IPS DF 4.7 (cell line): ENCODE measurements around the gene MLXIP.
"Not testable (repeated sequence)": the region's sequence is repeated elsewhere in the genome, so short reads cannot be mapped to it uniquely, and the experiment has no call there.

ENCODE experiments used
- DNase-seq: peaks from one replicate; pipeline ENCODE4 v3.0.0-alpha.2; 2013; ENCODE audit warnings: low spot score; ENCODE audit errors: extremely low read depth

Gene MLXIP

DNA sequence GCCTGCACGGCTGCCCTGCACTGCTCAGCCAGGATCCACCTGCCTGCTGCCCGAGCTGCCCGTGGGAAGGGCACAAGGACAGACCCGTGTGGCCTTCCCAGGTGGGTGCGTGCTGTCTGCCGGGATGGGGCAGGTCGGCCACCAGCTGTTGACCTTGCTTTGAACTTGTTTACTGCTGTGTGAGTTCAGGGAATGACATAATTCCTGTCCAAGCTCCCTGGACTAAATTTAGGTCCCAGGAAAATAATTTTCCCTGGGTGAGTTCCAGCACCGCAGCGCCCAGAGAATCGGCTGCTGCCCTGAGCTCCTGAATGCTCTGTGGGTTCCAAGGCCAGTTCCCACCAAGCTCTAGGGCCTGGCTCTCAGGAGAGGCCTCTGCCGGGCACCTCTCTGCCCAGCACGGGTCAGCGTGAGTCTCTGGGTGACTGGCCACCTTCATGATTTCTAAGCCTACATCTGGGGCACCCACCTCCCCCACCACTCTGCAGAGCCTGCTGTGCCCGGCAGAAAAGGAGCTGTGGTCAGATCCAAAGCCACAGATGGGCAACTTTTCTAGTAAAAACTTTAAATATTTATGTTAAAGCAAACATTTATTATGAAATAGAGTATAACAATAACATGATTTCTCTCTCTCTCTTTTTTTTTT lies 27.2 kb upstream of the MLXIP start:
- DNase-seq: no peak

DNA sequence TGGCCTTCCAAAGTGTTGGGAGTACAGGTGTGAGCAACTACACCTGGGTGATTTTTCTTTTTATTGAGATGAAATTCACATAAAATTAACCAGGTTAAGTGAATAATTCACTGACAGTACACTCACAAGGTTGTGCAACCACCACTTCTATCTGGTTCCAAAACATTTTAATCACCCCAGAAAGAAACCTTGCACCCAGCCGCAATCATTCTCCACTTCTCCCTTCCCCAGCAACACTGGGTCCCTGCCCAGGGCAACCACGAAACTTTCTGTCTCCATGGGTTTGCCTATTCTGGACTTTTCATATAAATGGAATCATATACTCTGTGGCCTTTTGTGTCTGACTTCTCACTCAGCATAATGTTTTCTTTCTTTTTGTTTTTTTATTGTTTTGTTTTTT lies 26.3 kb upstream of the MLXIP start:
- DNase-seq: no peak

DNA sequence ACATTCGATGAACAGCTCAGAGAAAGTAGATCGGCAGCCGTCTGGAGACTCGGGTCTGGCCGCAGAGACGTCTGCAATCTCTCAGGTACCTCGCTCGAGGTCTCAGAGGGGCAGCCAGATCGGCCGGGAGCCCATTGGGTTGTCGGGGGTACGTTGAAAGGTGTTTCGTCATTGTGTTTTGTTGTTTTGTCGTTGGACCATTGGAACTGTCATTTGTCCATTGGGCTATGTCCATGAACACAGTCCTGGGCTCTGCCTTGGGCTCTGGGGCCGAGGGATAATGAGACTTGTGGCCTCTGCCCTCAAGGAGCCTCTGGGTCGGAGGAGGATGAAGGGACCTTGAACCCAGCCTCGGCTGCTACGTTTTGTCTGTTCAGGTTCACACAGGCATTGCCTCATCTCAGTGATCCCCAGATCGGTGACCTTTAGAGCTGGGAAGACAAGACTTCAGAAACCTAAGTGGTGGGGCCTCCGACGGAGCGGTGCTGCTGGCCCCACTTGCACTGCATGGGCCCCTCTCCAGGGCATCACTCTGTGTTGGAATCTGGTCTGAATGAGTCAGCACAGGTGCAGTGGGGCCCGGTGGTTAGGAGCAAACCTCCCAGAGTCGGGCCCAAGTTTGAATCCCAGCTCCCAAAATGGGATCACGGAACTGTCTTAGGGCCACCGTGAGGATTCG lies 23.6 kb upstream of the MLXIP start:
- no peak for DNase-seq

DNA sequence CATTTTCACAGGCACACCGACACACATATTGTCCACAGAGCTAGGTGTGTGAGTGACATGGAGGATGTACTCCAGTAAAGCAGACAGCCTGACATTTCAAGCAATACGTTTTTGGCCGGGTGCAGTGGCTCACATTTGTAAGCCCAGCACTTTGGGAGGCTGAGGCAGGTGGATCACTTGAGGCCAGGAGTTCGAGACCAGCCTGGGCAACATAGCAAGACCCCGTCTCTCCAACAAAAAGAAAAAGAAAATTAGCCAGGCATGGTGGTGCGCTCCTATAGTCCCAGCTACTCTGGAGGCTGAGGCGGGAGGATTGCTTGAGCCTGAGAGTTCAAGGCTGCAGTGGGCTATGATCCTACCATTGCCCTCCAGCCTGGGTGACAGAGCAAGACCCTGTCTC lies 22.1 kb upstream of the MLXIP start:
- not testable (repeated sequence) for DNase-seq

DNA sequence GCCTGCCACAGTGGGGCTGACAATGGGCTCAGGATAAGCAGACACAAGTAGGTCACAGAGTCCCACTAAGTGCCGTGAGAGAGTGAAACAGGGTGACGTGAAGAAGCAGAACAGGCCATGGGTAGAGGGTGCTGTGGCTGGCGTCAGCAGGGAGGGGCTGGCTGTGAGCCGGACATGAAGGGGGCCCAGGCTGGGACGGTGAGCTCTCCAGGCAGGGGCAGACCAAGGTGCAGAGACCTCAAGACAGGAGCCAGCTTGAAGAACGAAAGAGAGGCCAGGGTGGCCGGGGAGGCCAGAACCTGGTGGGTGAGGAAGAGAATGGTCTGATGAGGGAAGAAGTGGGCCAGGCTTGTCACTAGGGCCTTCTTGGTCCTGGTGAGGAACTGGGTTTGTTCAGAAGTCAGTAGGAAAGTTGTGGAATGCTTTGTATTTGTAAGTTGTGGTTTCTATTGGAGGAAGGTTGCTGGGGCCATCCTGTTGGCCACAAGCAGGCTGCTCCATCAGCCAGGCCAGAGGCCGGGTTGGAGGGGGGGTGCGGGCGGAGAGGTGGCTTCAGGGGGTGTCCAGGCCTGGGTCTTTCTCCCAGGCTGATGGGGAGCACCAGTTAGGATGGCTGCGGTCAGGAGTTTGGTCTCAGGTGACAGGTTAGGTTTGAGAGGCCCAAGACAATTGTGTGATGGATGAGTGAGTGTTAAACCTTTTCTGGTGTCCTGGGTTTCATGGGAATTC lies 21.4 kb upstream of the MLXIP start:
- DNase-seq: no peak

DNA sequence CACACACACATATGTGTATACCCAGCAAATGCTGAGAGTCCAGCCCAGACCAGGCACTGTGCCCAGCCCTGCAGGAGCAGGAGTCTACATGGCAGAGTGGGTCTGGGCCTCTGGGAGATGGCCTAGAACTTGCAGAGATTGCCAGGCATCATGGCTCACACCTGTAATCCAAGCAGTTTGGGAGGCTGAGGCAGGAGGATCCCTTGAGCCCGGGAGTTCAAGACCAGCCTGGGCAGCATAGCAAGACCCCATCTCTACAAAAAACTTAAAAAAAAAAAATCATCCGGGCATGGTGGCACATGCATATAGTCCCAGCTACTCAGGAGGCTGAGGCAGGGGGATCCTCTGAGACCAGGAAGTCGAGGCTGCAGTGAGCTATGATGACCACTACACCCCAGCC lies 20.8 kb upstream of the MLXIP start:
- DNase-seq: no peak

DNA sequence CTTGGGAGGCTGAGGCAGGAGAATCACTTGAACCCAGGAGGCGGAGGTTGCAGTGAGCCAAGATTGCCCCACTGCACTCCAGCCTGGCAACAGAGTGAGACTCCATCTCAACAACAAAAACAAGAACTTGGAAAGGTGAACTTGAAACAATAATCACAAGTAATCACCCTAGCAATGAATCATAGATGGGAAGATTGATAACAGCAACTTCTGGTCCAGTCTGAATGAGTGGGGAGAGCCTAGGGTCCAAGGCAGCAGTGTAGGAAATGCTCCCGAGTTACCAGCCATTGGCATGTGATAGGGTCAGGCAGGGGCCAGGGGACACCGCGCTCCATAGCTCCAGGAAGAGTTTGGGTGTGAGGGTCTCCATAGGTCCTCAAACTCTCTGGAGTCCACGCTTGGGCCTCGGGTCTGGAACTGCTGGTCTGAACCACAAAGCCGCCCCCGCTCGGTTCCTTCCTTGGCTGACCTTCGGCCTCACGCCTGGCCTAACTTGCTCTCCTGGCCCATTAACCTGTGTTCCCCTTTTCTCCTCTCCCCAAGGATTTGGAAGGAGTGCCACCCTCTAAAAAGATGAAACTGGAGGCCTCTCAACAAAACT lies 19.9 kb upstream of the MLXIP start:
- no peak for DNase-seq

DNA sequence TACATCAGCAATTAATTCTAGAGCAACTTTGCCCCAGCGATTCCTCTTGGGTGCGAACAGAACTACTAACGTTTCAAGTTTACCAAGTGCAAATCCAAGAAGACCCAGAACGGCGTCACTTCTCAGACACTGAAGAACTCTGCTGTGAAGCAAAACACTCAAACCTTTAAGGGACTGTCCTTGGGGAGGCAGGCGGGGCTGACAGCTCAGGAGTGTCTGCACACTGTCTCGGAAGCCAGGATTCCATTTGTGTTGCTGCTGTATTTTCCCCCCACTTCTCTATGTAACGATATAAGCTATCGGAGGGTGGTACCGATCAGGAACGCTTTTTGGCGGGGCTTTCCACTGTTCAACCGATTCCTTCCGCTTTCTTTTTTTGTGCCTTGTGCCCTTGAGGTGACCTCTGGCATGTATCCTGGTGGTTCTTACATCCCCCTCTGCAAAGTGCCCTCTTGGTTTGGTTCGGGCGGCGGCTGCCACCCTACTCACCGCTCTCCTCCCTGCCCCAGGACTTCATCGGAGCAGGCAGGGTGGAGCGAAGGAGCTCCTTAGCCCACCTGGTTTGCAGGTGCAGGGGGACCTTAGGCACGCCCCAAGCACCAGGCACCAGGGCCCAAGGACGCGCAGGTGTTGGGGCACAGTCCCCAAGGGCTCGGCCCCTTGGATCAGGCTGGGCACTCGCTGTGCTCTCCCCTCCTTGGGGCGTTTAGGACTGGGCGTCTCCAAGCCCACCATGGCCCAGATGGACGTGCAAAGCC lies 19.2 kb upstream of the MLXIP start:
- no peak for DNase-seq

DNA sequence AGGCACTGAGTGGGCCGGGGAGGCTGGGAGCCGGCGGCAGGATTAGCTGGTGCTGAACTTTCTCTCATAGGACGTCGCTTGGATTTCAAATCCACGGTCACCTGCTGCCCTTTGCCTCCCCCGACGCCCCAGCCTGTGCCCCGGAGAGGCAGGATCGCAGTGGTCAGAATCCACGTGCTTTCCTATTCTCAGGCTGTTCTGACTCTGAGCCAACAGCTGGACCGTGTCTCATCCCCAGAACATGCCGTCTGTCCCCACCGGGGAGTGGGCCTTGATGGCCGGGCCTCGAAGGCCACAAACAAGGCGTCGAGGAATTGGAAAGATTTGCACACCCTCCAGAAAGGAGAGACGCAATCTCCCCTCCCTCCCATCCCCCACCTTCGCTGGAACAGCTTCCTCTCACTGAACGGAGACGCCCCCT lies 18.5 kb upstream of the MLXIP start:
- DNase-seq: no peak

DNA sequence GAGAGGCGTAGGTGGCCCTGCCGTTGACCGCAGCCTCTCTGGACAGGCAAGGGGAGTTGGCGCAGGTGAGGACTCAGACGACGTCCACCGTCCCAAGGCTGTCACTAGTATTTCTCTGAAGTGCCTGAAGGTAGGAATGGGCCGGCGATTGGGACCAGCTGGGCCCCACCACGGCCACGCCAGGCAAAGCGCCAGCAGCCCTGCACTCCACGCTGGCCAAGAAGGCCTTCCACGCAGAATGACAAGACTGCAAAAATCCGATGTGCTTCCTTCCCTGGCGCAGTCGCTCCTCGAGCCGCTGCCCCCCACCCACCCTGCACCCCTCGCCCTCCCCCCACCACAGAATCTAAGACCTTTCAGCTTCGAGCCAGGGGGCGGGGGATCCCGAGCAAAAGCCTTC lies 17.3 kb upstream of the MLXIP start:
- DNase-seq: no peak

DNA sequence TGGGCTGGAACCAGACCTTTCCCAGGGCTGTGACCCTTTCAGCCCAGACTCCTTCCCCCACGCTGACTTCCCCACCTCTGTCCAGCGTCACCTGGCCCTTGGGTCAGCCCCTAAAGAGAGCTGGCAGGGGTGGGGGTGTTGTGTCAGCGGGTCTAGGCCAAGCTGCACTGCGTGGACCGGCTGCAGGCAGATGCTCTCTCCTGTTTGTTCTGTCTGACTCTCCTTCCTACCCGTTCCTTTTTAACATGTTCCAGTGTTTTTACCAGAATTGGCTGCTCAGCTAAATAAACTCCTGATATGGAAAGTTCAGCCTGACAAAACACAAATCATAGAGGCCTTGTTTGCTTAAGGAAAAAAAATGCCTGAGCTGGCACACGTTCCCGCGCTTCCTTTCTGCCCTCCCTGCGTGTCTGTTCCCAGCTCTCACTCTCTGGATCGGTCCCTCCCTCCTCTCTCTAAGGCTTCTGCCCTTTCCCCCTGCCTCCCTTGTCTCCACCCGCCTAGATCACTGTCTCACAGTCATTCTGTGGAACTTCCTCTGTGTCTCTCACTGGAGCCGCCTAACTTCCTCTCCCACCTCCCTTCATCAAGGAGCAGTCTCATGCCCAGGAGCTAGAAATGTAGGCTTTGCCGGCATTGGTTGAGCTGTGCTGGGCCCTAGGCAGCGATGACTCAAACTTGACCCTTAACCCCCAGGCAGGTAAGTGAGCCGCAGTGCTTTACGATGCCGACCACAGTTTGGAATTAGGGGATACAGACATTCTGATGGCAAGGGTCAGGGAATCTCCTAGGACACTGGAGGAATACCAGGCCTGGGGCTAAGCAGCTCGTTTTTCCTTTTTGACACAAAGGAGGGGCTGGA lies 15.5 kb upstream of the MLXIP start:
- DNase-seq: no peak

DNA sequence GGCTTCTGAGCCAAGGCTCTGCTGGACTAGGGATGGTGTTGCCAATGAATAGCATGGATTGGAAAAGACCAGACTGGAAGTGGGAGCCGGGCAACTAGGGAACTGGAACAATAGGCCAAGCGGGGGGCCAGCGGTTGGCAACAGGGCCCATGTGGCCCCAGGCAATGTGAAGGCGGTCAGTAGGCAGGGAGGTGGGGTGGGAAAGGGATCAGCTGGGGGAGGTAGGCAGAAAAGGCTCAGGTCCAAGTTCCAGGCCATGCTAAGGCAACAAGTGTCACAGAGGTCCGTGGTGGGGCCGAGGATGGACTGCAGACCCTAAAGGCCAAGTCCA lies 14.9 kb upstream of the MLXIP start:
- no peak for DNase-seq

DNA sequence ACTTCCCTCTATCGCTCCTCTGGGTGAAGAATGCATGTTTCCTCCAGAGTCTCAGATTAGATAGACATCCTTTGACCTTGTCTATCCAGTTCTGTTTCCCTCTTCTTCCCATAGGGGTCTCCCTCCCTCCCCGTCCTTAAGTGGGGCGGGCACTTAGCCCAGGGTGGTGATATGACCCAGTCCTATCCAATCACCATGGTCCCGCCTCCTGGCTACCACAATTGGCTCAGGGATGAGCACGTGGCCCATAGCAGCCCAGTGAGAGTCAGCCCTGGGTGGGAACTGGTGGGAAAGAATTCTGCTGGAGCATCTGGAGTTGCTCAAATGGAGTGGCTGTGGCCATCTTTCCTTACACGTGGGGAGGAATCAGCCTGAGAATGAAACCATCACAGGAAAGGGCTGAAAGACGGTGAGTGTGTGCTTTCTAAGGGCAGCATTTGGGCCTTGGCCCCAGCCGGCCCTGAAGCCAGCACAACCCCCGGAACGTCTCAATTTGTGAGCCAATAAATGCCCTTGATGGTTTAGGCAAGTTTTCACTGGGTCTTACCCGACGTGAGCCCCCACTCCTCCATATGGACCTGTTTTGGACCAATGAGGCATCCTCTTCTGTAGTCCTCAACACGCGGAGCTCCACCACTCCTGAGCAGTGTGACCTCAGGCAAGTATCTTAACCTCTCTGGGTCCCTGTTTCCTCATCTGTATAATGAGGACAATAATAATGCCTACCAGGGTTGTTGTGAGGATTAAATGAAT lies 14.4 kb upstream of the MLXIP start:
- peak; percentile 95 for DNase-seq

DNA sequence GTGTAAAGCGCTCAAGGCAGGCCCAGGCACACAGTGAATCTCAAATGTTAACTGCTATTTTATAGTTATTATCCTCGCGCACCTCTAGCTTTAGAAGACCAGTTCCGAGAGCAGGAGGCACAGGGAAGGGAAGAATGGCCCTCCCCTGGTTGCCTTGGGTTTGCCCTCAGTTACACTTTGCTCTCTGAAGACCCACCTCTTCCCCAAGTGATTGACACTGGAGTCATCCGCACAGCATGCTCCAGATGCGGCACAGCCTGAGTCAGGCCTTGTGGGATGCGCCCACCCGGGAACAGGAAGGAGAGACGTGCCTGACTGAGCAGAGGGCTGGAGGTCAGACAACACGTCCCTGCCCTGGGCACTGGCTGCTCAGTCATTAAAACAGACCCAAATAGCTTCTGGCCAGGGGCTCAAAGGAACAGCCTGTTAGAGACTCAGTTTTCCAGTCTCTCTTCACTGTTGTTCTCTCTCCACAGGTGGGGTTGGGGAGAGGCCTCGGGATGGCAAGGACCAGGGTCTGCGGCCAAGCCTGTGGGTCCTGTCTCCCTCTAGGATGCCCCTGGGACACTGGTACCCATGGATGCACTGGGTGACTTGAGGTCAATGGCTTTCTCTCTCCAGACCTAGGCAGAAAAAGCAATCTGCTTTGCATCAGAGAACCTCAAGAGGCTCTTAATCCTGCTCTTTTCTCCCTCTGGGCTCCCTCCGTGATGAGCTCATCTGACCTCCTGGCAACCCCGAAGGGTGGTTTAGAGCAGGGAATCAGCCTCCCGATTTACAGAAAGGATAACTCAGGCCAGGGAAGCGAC lies 13.6 kb upstream of the MLXIP start:
- DNase-seq: no peak

DNA sequence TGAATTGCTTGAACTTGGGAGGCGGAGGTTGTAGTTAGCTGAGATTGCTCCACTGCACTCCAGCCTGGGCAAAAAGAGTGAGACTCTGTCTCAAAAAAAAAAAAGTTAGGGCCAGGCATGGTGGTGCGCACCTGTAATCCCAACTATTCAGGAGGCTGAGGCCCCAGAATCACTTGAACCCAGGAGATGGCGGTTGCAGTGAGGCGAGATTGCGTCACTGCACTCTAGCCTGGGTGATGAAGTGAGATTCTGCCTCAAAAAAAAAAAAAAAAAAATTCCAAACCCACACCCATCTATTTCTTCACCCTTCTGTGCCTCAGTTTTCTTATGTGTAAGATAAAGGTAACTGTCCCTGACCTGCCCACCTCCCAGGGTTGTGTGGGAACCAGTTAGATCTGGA lies 11.0 kb upstream of the MLXIP start:
- DNase-seq: no peak

DNA sequence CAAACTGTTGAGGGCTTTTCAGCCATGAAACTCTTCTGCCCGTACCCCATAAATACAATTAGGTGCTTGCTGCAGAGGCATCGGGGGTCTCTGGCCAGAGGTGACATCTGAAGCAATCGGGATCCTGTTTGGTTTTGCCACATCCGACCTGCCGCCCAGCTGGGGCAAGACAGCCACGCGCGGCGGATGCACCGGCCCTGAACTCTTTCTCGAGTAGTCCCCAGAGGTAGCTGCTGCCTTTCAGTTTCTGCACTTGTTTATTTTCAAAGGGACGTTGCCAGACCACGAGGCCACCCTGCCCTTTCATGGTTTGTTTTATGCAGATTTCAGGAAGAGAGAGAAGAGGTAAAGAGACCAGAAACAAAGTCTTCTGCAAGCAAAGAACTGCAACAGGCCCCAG lies 10.6 kb upstream of the MLXIP start:
- no peak for DNase-seq

DNA sequence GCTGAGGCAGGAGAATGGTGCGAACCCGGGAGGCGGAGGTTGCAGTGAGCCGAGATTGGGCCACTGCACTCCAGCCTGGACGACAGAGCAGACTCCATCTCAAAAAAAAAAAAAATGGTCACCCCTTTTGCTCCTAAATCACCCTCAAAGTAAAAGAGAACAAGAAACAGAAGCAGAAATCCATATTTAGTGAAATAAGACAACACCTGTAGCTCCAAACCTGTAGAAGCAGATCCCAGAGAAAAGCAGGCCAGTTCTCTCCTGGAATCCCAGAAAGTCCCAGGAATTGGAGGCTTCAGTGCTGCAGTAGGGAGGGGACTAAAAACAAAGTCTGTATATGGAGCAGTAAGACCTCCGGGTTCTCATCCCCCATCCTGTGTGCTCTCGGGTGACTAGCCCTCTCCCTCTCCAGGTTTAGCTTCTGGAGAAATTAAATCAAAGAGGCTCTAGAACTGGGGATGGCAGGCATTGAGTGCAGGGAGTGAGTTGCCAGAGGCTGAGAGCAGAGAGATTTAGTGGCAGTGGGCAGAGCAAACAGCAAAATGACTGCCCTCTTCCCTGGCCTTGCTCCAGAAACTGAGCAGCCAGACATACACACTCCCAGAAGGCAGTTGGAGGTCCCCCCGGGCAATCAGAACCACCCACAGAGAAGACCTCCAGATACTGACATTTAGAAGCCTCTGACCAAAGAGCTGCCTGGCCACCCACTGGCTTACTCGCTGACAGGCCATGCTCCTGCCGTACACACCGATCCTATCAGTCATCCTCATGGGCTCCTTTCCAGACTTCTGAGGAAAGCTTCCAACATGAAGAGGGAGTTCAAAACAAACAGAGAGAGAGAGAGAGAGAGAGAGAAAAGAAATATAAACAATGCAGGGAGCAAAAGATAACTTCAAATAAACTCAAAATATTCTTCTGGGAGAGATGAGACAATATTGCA lies 6.3 kb upstream of the MLXIP start:
- no peak for DNase-seq

DNA sequence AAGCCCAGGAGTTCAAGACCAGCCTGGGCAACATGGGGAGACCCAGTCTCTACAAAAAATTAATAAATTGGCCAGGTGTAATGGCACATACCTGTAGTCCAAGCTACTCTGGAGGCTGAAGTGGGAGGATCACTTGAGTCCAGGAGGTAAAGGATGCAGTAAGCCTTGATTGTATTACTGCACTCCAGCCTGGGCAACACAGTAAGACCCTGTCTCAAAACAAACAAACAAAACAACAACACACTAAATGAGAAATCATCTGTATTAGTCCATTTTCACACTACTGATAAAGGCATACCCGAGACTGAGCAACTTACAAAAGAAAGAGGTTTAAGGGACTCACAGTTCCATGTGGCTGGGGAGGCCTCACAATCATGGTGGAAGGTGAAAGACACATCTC lies 4.7 kb upstream of the MLXIP start:
- no peak for DNase-seq
